HepG2 (cell line): Measurements from ENCODE around the gene PACS1. TPM values are rescaled to one million over a fixed set of nuclear protein-coding genes. Genes with fewer than 3 reads are reported as not detected.

Experiments
- ATAC-seq: fragments of 200-7000 bp; cut with Tn5 transposase; 3 replicates; pipeline ENCODE4 v1.9.1; 2020; ENCODE audit warnings: mild to moderate bottlenecking, moderate library complexity
- BruUV-seq: library from RNA; stranded (reverse); fragments of 400-500 nt; replicated peaks from 2 replicates; lab custom pipeline; 2021; lab: Mats Ljungman, UMichigan
- CTCF ChIA-PET: fragments of 300-600 bp; formaldehyde crosslinking; extraction: SDS; loops from one replicate; lab custom pipeline; 2021; ENCODE audit warnings: low total read pairs, inconsistent platforms, low intra/inter-chr PET ratio; lab: Yijun Ruan, JAX
- POLR2A ChIA-PET: fragments of 350-600 bp; sonication (Branson Sonifier 250); formaldehyde crosslinking; loops from one replicate; lab custom pipeline; 2020; ENCODE audit warnings: antibody characterized with exemption, inconsistent platforms; lab: Yijun Ruan, JAX
- DNase-seq: peaks from one replicate; pipeline ENCODE4 v3.0.0-alpha.2; 2015; ENCODE audit warnings: low spot score
- FAIRE-seq: peaks from 3 replicates; lab custom pipeline; 2011; peaks lifted over from hg19 to GRCh38; lab: Jason Lieb, UNC
- H2AFZ ChIP-seq: one replicate; pipeline ENCODE4 v1.6.1; 2011; ENCODE audit warnings: low read length, inconsistent platforms
- H3K27ac ChIP-seq: fragments of 300-600 bp; 3 replicates; pipeline ENCODE4 v1.8.0; 2011; ENCODE audit warnings: mixed run types, mild to moderate bottlenecking, mixed read lengths, low read length, inconsistent platforms; ENCODE audit not compliant: insufficient read depth; ENCODE audit errors: extremely low read length
- H3K27me3 ChIP-seq, 2 experiments: fragments of 200-600 bp in 1 of 2; 2 replicates in 1 of 2; 3 replicates in 1 of 2; pipeline versions ENCODE4 v1.6.0 to v1.8.0; 2011; ENCODE audit warnings: low read length in 2 of 2, mild to moderate bottlenecking in 2 of 2, moderate library complexity in 2 of 2, inconsistent platforms in 1 of 2; ENCODE audit not compliant: insufficient read depth in 2 of 2, control insufficient read depth in 1 of 2
- H3K36me3 ChIP-seq, 2 experiments: fragments of 200-600 bp in 1 of 2; replicated peaks in 1 of 2; 2 replicates in 1 of 2; 3 replicates in 1 of 2; pipeline versions ENCODE4 v1.5.1 to v1.8.0; 2011; ENCODE audit warnings: low read length in 2 of 2, inconsistent platforms in 1 of 2; ENCODE audit not compliant: insufficient read depth in 2 of 2, control insufficient read depth in 1 of 2
- H3K4me1 ChIP-seq: 2 replicates; pipeline ENCODE4 v1.5.1; 2012; ENCODE audit warnings: low read length, inconsistent platforms; ENCODE audit not compliant: insufficient read depth
- H3K4me2 ChIP-seq: 2 replicates; pipeline ENCODE4 v1.6.0; 2011; ENCODE audit warnings: low read depth, low read length, inconsistent platforms
- H3K4me3 ChIP-seq, 3 experiments: fragments of 200-600 bp in 1 of 3; sonication (generic), shearing (Covaris generic) in 1 of 3; replicated peaks in 1 of 3; 2 replicates each; pipeline ENCODE4 v1.5.1; 2011 to 2016; ENCODE audit warnings: low read length in 3 of 3, inconsistent platforms in 2 of 3, low read depth in 2 of 3, mild to moderate bottlenecking in 2 of 3, control low read depth in 1 of 3, mixed read lengths in 1 of 3; ENCODE audit not compliant: insufficient read depth in 1 of 3
- H3K79me2 ChIP-seq: one replicate; pipeline ENCODE4 v1.6.1; 2011; ENCODE audit warnings: low read length, inconsistent platforms; ENCODE audit not compliant: insufficient read depth
- H3K9ac ChIP-seq: 2 replicates; pipeline ENCODE4 v1.6.0; 2011; ENCODE audit warnings: mild to moderate bottlenecking, low read depth, low read length, inconsistent platforms; ENCODE audit not compliant: insufficient read depth
- H3K9me3 ChIP-seq: 2 replicates; pipeline ENCODE4 v1.5.1; 2012; ENCODE audit warnings: mild to moderate bottlenecking, low read length
- H4K20me1 ChIP-seq: 2 replicates; pipeline ENCODE4 v1.6.0; 2011; ENCODE audit warnings: inconsistent platforms, mild to moderate bottlenecking, low read length, moderate library complexity; ENCODE audit not compliant: insufficient read depth
- CTCF ChIP-seq: sonication (generic); formaldehyde crosslinking; IDR thresholded peaks from 2 replicates; pipeline ENCODE4 v1.5.0; 2020; ENCODE audit warnings: mild to moderate bottlenecking, missing genetic modification reagents, moderate library complexity
- ZNF768 ChIP-seq: sonication (generic); formaldehyde crosslinking; IDR thresholded peaks from 2 replicates; pipeline ENCODE4 v1.4.0; 2020; ENCODE audit warnings: missing genetic modification reagents
- WGBS: methylation state at CpG from one replicate; pipeline ENCODE4 v1.1.6; 2017; ENCODE audit warnings: low lambda C conversion rate; 5-methylcytosine and 5-hydroxymethylcytosine counted together
- in situ Hi-C: cut with HindIII; loops from 2 replicates; pipeline ENCODE4 v1.10.0; 2017; ENCODE audit warnings: low pct_unique_long_range_greater_than_20kb; ENCODE audit not compliant: extremely low pct_ligation_motif_present
- intact Hi-C: fragments of 100-400 bp; cut with micrococcal nuclease; formaldehyde crosslinking; loops from one replicate; pipeline ENCODE4 v1.10.0; 2022; ENCODE audit not compliant: unreplicated experiment
- polyA plus RNA-seq, 8 experiments: library from polyadenylated mRNA; depleted of rRNA in 3 of 8; stranded (reverse) in 7 of 8; unstranded in 1 of 8; fragments of >200 nt; fragmentation: Illumina TruSeq in 4 of 8; extraction: Trizol in 4 of 8; gene quantifications; 2 replicates each; pipeline versions ENCODE4 v1.2.1 to v1.2.3, GENCODE V29; 2011 to 2016; ENCODE audit warnings: low read depth in 4 of 8, missing spikeins in 1 of 8, mixed read lengths in 1 of 8; ENCODE audit not compliant: insufficient read depth in 1 of 8
- total RNA-seq, 5 experiments: library from RNA; depleted of rRNA; stranded (reverse); fragments of >200 nt; fragmentation: Illumina TruSeq; extraction: Trizol; gene quantifications; 2 replicates each; pipeline ENCODE4 v1.2.3, GENCODE V29; 2016; ENCODE audit warnings: low read depth in 1 of 5

PACS1 gene
- total and polyA plus RNA-seq, 2 of the 13 experiments (the other 11 are each of a cell fraction or from before 2014, with no cell fraction given) = 7.6 to 8.6 TPM

DNA sequence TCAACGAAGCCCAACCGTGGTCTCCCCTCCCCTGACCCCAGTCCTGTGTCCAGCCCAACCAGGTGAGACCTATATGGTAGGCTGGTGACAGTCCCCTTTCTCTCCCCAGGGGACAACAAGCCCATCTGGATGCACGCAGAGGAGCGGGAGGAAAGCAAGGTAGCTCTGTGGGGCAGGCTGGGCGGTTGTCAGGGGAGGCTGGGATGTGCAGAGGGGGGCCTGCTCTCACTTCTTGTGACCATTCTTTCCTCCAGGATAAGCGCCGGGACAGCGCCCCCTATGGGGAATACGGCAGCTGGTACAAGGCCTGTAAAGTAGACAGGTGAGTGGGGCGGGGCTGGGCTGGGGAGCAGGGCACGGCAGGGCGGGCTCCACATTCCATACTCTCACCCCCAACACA, 194.8 kb downstream of the PACS1 start:
- WGBS = 69% methylated on average over 2 of the region's 12 CpGs
- POLR2A ChIA-PET = no interaction called here

More for the DNA sequence above, 194.8 kb downstream of the PACS1 start:
- Histone ChIP-seq H4K20me1 (peaks cover 10% of the 10 kb centered on the region), H3K9ac (no peak overlapping the region), H3K79me2 (peaks cover 12% of the 10 kb centered on the region), H3K4me1 (peaks cover 7% of the 10 kb centered on the region), H3K9me3 (no peaks in the 10 kb centered on the region), H3K36me3 (peaks cover 5 to 8% of the 10 kb centered on the region in 2 experiments; a peak in 3 of 5 replicates), H2AFZ (no peak overlapping the region), H3K4me3 (no peak overlapping the region), H3K27ac (no peak overlapping the region), H3K27me3 (no peaks in the 10 kb centered on the region; a peak in 1 of 5 replicates), H3K4me2 (no peak overlapping the region)
- intact Hi-C loops (no loop called here), in situ Hi-C loops (no loop called here)
- CTCF ChIA-PET = no interaction called here
- DNase-seq (no peak), FAIRE-seq (no peak), ATAC-seq (no peak)
- no peak for TF ChIP-seq ZNF768 (CRISPR knock-in tag)
- peak; percentile 27 for TF ChIP-seq CTCF
- BruUV-seq = no TSS peak
